GM12874 (cell line): ENCODE measurements around the gene EML3.

Experiments
- TF ChIP-seq, protein P1 (sequence below): IDR thresholded peaks from 2 replicates; pipeline ENCODE4 v1.5.1; 2011; ENCODE audit warnings: low read depth, mild to moderate bottlenecking, control low read depth, low read length, moderate library complexity; ENCODE audit not compliant: insufficient read depth

The EML3 gene

DNA sequence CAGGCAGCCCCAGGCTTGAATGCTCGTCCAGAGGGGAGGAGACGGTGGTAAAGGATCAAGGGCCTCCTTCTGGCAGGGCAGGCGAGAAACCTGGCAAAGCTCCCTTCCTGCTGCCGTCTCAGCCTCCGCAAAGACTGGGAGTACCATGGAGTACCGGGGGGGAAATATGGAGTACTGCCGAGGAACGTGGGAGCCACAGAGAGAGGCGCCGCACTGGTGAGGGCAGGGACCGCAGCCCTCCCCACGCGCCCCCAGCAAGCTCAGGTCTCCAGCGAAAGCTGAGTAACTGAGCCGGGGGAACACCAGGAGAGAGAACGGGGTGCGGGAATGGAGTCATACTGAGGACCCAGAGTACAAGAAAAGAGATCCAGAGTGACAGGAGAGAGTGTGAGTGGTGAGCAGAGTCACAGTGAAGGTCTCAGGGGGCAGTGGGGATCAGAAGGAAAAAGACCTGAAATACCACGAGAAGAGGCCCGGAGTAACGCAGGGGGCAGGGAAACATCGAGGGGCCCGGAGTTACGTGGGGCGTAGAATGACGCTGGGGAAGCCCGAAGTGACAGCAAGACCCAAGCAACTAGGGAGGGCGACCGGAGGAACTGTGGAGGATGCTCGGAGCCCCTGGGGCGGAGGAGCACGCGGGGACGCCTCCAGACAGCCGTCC is 740 bp downstream of the EML3 start:
- TF ChIP-seq, protein P1, sequence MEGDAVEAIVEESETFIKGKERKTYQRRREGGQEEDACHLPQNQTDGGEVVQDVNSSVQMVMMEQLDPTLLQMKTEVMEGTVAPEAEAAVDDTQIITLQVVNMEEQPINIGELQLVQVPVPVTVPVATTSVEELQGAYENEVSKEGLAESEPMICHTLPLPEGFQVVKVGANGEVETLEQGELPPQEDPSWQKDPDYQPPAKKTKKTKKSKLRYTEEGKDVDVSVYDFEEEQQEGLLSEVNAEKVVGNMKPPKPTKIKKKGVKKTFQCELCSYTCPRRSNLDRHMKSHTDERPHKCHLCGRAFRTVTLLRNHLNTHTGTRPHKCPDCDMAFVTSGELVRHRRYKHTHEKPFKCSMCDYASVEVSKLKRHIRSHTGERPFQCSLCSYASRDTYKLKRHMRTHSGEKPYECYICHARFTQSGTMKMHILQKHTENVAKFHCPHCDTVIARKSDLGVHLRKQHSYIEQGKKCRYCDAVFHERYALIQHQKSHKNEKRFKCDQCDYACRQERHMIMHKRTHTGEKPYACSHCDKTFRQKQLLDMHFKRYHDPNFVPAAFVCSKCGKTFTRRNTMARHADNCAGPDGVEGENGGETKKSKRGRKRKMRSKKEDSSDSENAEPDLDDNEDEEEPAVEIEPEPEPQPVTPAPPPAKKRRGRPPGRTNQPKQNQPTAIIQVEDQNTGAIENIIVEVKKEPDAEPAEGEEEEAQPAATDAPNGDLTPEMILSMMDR = no peak

DNA sequence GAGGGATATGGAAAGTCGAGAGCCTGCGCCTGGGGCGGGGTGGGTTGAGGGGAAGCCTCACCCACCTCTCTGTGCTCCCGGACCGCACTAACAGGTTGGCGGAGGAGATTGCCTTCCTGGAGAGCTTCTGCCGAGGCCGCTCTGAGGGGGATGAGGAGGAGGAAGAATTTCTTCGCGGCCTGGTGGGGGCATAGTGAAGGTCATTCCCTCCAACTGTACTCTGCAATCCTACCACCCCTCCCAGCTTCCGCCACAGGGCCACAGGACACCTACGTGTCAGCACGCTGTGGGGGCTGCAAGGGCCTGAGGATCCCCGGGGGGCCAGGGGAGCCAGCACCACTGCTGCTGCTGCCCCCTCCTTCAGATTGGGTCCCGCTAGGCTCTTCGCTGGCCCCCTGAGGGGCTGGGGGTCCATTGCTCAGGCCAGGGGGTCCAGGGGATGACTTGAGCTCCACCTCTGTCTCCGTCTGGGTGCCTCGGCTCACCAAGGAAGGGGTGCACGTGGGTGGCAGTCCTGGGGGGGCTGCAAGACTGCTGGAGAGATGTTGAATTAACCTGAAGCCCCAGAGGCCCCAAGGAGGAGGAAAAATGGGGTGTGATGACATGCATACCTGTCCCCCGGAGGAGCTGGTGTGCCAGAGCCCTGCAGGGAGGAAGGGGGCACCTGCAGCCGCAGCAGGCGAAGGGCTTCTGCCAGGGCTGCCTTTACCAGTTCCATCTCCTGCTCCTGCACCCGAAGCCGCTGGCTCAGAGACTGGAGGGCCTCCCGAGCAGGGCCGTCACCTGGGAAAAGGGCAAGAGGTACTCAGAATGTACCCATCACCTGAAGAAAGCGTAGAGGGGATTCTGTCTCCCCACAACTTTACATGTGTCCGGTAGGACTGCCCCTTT is 1.5 kb downstream of the EML3 start:
- TF ChIP-seq, protein P1 = no peak

DNA sequence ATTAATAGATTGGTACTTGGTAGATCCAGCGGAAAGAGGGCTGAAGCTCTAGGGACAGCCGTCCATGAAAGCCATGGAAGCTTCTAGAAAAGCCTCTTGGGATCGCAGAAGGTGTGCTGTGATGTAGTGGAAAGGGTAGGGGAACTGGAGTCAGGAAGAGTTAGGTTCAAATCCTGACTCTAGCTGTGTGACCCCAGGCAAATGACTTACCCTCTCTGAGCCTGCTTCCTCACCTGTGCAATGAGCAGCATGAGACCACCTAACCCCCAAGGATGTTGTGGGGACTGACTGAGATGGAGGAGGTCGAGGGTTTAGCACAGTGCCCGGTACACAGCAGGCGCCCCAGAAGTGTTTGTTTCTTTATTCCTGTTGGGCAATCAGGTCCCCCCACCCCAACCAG is 2.2 kb downstream of the EML3 start:
- TF ChIP-seq, protein P1 = no peak

DNA sequence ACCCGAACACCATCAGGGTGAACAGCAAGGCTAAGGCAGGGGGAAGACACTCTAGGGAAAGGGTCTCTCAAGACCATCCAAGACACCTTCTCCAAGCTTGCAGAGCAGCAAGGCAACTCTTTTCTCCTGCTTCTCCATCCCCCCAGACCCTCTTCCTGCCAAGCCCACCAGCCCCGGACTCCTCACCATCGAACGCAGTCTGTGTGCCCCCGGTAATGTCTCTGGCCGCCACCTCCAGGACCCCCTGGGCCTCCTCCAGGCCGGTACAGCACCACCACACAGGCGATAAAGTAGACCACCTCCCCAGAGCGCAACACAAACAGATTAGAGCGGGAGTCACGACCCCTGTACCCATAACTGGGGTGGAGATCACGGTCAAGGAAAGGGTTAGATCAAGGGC is 3.8 kb downstream of the EML3 start:
- TF ChIP-seq, protein P1 = no peak

DNA sequence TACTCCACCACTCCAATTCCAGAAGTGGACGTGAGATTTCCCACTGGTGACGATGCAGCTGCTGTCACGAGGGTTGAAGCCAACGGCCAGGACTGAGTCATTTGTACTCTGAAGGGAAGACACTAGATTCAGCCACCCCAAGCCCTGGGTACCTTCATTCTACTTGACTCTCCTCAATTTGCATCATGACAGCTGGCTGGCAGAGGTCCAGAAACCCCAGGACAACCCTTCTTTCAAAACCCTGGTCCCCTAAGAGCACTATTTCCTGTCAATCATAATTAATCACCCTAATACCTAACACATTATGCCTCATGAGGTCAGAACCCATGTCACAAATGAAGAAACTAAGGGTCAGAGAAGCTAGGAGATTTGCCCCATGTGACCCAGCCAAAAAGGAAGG is 4.9 kb downstream of the EML3 start:
- TF ChIP-seq, protein P1 = no peak

DNA sequence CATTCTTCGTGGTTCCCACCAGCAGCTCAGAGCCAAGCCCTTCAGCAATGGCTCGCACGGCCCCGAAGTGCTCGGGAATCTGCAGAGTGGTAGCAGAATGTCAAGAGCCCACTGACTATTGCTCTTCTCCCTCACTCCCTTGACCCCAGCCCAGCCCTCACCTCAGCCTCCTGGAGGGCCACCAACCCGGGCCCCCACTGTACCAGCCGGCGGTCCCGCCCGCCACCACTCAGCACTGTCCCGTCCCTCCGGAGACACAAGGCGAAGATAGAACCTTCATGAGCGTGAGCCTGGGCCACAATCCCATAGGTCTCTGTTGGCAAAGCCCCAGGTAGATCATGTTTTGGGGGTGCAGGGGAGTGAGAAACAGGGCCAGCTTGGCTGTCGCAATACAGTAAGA is 6.7 kb downstream of the EML3 start:
- TF ChIP-seq, protein P1 = no peak

DNA sequence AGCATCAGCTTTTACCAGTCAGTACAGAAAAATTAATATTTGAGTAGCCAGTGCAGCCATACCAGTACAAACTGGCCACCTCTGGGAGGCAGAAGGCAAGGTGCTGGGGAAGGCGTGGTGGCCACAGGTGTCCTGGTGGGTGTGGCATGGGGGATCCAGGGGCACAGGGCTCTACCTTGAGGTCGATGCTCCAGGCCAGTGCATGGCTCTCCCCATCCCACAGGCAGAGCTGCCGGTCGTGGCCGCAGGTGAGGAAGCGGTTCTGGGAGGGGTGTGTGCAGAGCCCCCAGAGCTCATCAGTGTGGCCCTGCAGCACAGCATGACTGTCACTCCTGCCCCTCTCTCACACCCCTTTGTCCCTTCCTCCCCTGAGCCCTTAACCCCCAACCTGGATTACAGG is 7.1 kb downstream of the EML3 start:
- TF ChIP-seq, protein P1 = no peak
